GM12872 (cell line): ENCODE measurements around the gene NUDT16L1.

Source experiments
- TF ChIP-seq, protein P1 (sequence below): IDR thresholded peaks from 3 replicates; pipeline ENCODE4 v1.5.1; 2011; ENCODE audit warnings: low read depth, mild to moderate bottlenecking, low read length, moderate library complexity; ENCODE audit not compliant: insufficient read depth

Gene NUDT16L1

DNA sequence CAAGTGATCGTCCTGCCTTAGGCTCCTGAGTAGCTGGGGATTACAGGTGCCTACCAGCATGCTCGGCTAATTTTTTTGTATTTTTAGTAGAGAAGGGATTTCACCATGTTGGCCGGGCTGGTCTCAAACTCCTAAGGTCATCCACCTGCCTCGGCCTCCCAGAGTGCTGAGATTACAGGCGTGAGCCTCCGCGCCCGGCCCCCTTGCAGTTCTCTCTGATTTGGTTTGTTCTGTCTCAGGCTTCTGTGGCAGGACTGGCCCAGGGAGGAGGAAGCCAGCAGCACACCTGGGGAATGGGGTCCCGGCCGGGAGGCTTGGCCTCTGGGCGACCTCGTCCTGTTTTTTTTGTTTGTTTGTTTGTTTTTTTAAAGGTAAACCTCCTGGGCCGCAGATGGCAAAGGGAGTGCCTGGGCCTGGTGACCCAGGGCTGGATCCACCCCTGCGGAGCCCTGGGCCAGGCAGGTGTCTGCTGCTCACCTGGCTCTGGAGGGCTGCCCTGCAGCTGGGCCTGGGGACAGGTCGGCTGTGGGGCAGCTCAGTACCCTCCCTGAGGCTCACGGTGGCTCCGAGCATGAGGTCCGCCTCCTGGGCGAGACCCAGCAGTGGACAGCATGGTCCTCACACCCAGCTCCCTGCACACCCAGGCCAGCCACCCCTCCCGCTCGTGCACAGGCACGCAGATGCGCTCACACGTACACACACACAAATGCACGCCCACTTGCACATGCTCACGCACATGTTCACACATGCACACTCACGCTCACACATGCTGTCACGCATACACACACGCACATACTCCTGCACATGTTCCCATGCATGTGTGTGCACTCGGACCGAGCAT, 3.3 kb upstream of the NUDT16L1 start:
- TF ChIP-seq, protein P1, sequence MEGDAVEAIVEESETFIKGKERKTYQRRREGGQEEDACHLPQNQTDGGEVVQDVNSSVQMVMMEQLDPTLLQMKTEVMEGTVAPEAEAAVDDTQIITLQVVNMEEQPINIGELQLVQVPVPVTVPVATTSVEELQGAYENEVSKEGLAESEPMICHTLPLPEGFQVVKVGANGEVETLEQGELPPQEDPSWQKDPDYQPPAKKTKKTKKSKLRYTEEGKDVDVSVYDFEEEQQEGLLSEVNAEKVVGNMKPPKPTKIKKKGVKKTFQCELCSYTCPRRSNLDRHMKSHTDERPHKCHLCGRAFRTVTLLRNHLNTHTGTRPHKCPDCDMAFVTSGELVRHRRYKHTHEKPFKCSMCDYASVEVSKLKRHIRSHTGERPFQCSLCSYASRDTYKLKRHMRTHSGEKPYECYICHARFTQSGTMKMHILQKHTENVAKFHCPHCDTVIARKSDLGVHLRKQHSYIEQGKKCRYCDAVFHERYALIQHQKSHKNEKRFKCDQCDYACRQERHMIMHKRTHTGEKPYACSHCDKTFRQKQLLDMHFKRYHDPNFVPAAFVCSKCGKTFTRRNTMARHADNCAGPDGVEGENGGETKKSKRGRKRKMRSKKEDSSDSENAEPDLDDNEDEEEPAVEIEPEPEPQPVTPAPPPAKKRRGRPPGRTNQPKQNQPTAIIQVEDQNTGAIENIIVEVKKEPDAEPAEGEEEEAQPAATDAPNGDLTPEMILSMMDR: no peak

DNA sequence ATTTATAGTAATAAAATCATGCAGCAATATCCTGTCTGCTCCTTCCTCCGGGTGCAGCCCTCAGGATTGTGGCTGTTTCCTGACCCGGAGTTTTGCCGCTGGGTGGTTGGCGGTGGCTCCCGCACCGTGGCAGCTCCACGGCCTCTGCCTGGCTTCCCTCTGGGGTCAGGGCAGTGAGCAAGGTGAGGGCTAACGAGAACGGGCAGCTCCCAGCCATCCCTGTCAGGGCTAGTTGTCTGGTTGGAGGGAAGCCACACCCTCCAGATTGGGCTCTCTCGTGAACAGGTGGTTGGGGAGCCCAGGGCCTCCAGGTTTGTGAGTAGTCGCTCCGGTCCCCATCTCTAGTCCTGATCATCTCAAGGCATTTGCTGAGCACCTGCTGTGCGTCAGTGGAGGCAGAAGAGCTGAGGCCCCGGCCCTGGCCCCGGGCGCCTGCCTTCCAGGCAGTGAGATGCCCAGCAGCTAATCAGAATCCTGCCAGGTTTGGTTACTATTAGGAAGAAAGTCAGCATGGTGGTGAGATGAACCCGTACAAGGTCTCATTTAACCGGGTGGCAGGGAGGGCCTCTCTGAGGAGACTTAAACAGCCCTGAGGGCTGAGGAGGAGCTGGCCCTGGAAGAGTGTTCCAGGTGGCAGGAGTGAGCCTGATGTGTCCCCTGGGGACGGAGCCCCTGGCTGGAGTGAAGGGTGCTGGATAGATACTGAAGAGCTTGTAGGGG, 2.3 kb upstream of the NUDT16L1 start:
- TF ChIP-seq, protein P1: no peak

DNA sequence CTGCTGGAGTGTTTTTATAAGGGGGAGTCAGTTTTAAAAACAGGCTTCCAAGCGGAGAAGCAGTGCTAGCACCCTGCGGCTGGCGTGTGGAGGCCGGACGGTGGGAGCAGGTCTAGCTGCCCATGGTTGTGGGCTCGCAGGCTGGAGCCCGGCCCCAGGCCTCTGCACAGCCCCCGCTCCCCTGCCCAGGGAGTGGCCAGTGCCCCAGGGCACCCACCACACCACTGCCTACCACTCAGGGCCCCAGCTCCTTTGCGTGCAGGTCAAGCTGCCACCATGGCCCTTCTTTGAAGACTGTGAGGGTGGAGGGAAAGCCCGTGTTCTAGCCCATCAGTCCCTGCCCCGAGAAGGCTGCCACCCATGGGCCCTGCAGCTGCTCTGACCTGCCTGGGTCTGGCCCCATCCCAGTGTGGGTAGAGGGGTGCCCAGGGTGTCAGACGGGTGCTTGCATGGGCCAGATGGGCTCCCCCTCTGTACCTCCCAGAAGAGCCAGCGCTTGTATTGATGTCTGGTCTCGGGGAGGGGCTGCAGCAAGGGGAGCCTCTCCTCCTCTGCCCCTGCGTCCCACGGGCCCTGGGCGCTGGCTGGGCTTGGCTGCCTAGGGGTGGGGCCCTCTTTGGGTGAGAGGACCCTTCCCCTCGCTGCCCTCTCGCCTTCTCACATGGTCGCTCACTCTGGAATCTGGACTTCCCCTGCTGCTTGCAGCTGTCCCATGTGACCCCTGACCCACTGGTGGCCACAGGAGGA, 1.5 kb upstream of the NUDT16L1 start:
- TF ChIP-seq, protein P1: no peak

DNA sequence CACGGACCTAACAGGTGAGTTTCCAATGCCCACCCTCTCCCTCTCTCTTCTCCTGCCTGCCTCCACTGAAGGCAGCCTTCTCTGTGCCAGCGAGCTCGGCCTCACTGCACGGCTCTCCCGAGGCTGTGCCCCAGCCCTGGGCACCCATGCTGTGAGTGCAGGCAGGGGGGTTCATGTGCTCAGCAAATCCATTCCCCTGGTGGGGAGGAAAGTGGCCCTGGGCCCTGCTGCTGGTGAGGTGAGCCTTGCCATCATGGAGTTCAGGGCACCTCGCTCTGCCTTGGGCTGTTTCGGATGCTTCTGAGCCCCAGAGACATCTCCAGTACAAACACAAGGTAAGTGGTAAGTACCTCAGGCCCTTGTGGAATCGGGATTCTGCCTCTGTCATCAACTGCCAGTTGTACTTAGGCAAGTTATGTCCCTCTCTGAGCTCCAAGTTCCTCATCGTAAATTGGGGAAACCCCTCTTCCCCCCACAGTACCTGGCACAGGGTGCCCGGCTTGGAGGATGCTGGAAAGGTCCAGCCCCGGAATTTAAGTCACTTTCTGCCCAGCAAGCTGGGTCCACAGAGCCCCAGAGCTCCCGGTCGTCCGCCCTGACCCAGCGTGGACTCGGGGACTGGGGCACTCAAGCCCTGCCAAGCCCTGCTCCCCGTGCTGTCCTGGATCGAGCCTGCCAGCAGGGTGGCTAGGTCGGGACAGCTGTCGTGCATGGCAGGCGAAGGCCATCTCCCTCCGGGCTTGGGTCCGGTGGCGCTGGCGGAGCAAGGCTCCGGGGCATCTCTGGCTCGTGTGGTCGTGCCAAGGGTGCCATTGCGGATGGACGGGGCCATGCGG, 684 bp upstream of the NUDT16L1 start:
- TF ChIP-seq, protein P1: no peak

DNA sequence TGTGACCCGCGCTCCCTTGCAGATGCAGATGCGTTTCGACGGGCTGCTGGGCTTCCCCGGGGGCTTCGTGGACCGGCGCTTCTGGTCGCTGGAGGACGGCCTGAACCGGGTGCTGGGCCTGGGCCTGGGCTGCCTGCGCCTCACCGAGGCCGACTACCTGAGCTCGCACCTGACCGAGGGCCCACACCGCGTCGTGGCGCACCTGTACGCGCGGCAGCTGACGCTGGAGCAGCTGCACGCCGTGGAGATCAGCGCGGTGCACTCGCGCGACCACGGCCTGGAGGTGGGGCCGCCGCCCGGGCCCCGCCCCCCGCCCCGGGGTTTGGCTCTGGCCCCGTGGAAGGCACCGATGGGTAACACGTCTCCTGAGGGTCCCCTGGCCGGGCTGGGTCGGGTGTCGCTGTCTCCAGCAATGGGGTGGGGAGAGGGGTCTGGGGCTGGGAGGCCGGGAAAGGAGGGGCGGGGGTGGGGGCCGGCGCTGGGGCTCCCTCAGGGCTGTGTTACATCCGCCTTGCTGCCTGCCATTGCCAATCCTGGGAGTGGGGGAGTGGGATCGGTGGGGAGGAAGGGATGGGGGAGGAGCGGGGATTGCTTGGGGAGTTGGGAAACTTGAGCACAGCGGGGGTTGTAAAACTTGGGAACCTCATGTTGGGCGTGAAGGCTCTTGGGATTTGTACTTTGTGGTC, 737 bp downstream of the NUDT16L1 start:
- TF ChIP-seq, protein P1: no peak

DNA sequence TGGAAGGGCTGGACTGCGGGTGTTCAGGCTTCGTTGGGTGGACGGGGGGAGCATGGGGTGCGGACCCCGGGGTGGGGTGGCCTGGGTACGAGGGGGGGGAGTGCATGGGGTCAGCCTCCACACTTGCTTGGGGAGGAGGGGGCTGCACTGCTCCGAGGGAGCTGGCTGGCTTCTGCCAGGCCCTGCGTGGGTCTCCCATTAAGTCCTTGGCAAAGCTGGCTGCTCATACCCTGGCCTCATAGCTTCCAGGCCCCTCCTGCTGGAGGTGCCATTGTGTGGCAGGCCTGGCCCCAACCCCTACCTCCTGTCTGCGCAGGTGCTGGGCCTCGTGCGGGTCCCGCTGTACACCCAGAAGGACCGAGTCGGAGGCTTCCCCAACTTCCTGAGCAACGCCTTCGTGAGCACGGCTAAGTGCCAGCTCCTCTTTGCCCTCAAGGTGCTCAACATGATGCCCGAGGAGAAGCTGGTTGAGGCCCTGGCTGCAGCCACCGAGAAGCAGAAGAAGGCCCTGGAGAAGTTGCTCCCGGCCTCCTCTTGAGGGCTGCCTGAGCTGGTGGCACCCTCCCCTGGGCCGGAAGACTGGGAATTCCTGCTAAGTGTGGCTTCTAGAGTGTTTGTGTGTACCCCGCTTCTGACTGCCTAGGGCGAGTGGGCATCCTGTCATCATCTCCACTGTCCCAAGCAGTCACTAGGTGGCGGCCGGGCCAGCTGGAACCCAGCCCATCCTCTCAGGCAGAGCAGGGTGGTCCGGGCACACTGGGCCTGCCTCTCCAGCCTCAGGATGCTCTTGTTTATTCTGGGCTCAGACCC, 1.5 kb downstream of the NUDT16L1 start:
- TF ChIP-seq, protein P1: no peak
